ENCODE data around the gene ADAMTS17.
"Not testable (repeated sequence)": the region's sequence is repeated elsewhere in the genome, so short reads cannot be mapped to it uniquely, and the experiment has no call there.

The ADAMTS17 gene

DNA sequence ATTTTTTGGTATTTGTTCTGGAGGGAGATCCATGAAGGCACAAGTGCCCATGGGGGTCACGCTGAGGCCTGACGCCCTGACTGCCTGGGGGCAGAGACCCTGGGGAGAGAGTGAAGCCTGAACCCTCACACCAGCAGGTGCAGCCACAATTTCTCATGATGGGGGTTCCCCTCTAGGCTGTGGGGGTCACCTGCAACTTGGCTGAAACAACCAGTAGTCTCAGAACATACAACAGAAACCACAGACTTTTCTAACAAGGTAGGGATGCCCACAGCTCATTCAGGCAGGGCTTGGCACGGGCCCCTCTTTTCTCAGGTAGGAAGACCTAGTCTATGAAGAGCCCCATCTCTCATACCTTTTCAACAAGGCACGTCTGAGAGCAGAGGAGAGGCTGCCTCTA lies 245.1 kb downstream of the ADAMTS17 start:
- in situ Hi-C loops (cut with HindIII; ENCODE audit: low sequenced_read_pairs), result no loop called here

DNA sequence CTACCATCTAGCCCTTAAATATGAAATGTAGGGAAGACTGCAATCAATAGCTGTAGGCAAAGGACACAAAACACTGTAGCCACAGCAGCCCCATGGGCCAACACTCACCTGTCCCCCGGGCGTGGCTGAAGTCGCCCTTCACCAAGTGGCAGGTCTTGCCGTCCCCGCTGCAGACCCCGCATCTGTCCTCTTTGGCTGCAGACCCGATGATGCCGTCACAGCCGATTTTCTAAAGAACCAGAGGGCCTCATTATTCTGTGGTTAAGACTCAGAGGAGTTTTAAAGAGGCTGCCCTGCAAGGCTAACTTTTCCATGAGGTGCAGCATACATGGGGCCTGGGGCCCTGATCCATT lies 245.6 kb downstream of the ADAMTS17 start:
- in situ Hi-C loops (cut with HindIII; ENCODE audit: low sequenced_read_pairs), result no loop called here

DNA sequence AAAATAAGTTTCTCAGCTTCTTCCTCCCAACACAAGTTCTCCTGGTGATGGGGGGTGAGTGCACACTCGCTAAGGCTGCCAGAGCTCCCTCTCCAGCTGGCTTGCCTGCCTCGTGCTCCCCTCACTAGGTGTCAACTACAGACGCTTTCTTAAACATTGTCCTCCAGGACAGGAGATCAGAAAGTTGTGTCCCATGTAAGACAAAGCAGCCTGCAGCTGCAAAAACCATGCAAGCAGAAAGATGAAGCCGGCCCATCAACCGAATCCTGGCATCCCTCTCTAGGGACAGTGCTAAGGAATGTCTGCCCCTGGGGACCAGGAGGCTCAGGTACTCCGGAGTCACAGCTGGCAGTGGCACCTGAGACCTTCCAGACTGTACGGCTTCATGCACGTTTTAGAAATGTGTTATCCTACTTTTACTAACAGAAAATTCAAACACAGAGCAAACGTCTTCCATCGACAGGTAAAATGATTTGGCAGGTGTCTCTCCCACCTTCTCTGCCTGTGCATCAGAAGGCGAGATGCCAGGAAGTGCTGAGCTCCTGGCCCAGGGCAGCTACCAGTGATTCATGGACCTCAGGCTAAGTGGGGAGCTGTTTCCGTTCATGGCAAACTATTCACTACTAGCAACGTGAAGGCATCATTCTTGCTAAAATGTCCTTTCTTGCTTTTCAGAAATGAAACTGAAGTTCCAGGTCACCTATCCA lies 246.1 kb downstream of the ADAMTS17 start:
- in situ Hi-C loops (cut with HindIII; ENCODE audit: low sequenced_read_pairs), result no loop called here

DNA sequence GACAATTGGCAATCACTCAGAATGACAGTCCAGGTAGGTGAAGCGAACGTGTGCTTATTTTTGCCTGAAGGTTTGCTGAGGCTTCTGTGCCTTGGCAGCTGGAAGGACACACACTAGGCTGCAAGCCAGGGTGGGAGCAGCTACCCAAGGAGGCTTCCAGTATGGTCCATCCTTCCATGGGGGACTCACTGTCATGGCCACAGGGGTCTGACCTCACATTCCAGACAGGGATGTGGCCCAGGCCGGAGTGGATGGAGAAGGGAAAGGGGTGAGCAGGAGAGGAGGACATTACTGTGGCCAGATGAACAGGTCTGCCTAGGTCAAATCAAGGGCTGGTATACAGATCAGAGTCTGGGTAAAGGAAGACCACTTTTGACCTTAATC lies 247.7 kb downstream of the ADAMTS17 start:
- in situ Hi-C loops (cut with HindIII; ENCODE audit: low sequenced_read_pairs), result no loop called here

DNA sequence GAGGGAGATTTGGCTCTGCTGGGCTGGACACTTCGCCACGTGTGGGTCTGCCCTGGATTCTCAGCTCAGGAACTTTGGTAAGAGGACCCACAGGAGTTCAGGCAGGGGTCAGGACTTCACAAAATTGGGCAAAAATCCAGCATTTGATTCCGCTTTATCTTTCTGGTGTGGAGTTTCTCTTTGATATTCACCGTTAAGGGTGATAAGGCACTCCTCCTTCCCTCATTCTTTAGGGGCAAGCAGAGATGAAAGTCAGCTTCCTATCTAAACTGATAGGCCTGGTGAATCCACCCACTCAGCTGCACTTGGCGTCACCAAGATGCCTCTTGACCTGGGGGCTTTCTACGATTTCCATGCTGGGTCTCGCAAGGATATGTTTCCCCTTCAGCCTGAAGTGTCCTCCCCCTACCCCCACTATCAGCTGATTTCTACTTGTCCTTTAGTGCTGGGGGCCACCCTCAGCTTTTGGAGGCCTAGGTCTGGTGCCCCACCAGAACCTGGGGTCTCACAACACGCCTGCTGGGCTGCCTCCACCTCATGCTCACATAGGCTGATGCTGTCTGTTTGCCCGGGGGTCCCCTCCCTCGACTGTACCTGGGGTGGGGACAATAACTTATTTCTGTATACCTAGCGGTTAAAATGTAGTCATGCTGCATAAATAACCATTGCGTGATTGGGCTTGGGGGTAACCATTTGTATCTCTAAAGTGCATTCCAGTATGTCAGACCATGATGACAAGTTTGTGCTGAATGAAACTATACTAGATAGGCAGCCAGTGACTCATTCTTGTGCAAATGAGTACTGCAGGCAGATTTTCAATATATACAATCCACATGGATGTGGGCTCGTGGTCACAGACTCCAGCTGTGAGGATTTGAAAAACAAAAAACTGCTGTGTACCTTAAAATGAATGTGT lies 248.3 kb downstream of the ADAMTS17 start:
- in situ Hi-C loops (cut with HindIII; ENCODE audit: low sequenced_read_pairs), result no loop called here

DNA sequence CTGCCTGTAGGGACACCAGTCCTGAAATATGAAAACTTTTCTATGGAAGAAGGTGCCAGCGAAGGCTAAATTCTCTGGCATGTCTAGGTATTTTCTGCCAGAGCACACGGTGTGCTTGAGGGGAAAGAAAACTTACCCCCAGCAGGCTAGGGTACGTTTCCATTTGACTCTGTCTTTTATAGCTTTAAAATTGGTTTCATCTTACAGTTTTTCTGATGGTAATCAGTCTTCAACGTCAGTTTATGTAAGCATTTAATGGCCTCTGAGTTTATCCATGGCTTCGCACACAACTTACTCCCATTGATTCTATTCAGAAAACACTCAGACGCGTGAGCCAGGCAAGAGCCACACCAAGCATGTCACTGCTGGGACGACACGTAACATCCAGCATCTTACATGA lies 249.7 kb downstream of the ADAMTS17 start:
- in situ Hi-C loops (cut with HindIII; ENCODE audit: low sequenced_read_pairs), result no loop called here

DNA sequence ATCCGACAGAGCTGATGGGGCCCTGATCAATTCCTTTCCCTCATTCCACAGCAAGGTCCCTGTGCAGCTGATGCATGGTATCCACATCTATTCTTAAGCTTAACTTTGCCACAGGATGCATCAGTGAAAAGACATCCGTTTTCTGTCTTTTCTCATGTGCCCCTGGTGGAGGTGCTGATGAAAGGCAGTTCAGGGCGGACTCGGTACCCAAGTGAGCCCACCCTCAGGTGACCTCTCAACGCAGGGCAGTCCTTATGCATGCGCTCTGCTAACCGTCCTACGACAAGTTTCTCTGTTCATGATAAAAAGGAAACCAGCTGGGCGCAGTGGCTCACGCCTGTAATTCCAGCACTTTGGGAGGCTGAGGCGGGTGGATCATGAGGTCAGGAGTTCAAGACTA lies 251.4 kb downstream of the ADAMTS17 start:
- in situ Hi-C loops (cut with HindIII; ENCODE audit: low sequenced_read_pairs), result no loop called here

DNA sequence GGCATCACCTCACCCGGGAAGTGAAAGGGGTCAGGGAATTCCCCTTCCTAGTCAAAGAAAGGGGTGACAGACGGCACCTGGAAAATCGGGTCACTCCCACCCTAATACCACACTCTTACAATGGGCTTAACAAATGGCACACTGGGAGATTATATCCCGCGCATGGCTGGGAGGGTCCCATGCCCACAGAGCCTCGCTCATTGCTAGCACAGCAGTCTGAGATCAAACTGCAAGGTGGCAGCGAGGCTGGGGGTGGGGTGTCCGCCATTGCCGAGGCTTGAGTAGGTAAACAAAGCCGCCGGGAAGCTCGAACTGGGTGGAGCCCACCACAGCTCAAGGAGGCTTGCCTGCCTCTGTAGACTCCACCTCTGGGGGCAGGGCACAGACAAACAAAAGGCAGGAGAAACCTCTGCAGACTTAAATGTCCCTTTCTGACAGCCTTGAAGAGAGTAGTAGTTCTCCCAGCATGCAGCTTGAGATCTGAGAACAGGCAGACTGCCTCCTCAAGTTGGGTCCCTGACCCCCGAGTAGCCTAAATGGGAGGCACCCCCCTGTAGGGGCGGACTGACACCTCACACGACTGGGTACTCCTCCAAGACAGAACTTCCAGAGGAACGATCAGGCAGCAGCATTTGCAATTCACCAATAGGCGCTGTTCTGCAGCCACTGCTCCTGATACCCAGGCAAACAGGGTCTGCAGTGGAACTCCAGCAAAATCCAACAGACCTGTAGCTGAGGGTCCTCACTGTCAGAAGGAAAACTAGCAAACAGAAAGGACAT lies 257.5 kb downstream of the ADAMTS17 start:
- in situ Hi-C loops (cut with HindIII; ENCODE audit: low sequenced_read_pairs), result not testable (repeated sequence)

DNA sequence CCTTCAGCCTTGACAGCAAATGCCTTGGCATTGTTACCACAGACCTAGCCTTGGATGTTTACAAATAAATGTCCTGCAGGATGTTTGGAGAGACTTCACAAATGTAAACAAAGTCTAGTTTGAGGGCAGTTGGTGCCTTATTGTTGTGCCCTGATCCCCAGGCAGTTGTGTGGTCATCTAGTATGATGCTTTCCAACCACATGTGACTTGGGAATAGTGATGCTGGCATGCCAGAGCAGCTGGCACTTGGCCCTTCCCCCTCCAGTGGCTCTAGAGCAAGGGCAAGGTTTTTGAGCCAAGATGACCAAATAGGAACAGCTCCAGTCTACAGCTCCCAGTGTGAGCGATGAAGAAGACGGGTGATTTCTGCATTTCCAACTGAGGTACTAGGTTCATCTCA lies 258.2 kb downstream of the ADAMTS17 start:
- in situ Hi-C loops (cut with HindIII; ENCODE audit: low sequenced_read_pairs), result no loop called here

DNA sequence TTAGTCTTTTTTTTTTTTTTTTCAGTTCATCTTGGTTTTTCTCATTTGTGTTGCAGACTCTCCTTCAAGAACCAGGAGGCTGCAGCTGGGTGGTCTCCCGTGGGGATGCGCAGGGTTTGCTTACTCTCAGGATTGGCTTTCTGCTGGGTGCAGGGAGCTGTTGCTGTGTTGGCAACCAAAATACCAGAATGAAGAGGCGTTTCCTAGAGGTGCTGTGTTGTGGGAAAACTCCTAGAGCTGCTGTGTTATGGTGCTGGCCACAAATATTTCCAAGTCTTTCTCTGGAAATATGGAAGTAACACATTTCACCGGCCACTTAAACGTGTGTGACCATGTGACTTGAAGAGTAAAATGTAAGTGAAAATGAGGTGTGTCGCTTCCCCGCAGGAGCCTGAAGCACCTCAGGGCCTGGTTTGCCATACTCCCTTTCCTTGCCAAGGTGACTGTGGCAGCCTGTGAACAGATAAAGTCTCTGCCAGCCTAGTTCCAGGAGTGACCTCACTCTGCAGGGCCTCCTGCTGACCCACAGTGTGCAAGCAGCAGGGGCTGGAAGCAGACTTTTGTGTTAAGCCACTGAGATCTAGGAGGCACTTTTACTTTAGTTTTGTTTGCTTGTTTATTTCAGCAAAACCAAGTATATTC lies 258.9 kb downstream of the ADAMTS17 start:
- in situ Hi-C loops (cut with HindIII; ENCODE audit: low sequenced_read_pairs), result no loop called here

DNA sequence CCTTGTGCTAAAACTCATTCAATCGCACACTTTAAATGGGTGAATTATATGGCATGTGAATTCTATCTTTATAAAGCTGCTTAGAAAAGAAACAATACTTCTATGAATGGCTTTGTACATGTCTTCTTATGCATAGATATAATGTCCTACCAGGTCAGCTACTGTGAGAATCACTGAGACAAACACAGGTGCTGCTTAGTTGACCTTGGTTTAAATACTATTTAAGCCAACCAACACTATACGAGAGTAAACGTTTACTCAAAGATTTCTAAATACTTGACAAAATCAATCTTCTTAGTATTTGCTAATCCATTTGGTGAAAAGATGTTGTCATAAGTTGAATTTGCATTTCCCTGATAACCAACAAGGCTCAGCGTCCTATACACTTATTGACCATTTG lies 260.3 kb downstream of the ADAMTS17 start:
- in situ Hi-C loops (cut with HindIII; ENCODE audit: low sequenced_read_pairs), result no loop called here

DNA sequence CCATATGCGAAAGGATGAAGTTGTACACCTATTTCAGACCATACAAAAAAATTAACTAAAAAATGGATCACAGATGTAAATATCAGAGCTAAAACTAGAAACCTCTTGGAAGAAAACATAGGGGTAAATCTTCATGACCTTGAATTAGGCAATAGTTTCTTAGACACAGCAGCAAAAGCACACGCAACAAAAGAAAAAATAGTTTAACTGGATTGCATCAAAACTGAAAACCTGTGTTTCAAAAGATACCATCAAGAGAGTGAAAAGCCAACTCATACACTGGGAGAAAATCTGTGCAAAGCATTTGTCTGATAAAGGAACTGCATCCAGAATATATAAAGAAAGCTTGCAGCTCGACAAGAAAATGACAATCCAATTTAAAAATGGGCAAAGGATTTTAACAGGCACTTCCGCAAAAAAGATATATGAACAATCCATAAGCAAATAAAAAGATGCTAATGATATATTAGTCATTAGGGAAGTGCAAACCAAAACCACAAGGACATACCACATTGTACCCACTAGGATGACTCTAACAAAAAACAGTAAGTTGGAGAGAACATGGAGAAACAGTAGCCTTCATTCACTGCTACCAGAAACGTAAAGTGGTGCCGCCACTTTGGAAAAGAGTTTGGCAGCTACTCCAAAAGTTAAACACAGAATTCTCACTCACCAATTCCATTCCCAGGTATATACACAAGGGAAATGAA lies 263.1 kb downstream of the ADAMTS17 start:
- in situ Hi-C loops (cut with HindIII; ENCODE audit: low sequenced_read_pairs), result no loop called here

DNA sequence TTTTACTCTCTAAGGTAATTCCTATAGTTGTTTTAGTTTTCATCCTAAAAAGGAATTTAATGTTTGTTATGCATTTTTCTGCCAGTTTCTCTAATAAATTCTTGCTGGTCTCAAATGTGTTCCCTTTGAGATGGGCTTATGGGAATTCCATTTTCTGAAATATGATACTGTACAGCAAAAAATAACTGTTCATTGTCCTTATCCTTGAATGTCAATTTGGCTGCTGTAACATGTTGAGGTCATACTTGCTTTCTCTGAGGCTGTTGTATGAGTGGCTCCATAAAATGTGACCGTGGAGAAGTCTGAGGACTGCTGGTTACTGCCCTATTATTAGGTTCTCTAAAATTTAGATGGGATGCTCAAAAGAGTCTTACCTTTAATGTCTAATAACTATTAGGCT lies 266.5 kb downstream of the ADAMTS17 start:
- in situ Hi-C loops (cut with HindIII; ENCODE audit: low sequenced_read_pairs), result no loop called here

DNA sequence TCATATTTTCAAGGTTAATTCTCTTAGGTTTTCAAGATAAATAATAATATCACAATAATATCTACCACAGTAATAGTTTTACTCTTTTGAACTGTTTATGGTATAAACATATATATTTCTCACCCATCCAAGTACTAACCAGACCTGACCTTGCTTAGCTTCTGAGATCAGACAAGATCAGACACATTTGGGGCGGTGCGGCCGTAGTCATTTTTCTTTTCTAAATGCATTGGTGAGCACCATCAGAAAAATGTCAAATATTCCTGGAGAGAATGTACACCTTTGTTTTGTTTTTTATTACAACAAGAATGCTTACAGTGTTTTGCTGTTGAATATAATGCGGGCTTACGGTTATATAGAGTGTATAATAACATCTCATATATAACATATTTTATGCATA lies 267.8 kb downstream of the ADAMTS17 start:
- in situ Hi-C loops (cut with HindIII; ENCODE audit: low sequenced_read_pairs), result no loop called here

DNA sequence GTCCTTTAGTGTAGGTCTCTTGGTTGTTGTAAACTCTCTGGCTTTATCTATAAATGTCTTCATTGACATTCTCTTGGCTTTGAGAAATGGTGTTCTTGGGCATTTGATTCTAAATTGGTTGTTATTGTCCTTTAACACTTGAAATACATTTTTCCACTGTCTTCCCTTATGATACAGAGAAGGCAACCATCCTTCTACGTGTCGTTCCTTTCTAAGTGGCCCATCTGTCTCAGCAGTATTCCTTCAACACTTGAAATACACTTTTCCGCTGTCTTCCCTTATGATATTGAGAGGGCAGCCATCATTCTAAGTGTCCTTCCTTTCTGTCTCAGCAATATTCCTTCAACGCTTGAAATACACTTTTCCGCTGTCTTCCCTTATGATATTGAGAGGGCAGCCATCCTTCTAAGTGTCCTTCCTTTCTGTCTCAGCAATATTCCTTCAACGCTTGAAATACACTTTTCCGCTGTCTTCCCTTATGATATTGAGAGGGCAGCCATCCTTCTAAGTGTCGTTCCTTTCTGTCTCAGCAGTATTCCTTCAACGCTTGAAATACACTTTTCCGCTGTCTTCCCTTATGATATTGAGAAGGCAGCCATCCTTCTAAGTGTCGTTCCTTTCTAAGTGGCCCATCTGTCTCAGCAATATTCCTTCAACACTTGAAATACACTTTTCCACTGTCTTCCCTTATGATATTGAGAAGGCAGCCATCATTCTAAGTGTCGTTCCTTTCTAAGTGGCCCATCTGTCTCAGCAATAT lies 275.1 kb downstream of the ADAMTS17 start:
- in situ Hi-C loops (cut with HindIII; ENCODE audit: low sequenced_read_pairs), result not testable (repeated sequence)

DNA sequence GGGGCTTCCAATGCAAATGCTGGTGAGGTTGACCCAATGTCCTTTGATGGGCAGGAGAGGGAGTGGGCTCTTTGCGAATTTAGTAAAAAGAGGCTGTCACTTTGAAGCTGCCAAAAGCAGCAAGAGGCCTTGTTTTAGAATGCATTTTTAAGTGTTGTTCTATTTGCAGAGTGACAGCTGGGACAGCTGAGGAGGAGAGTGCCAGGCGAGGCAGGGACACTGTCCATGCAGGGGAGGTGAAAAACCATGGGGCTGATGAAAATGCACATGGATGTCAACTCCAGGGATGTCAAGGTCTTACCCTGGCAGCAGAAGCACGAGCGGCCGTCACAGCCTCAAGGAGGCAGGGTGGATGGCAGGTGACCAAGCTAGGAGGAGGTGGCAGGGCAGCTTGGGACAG lies 279.8 kb downstream of the ADAMTS17 start:
- in situ Hi-C loops (cut with HindIII; ENCODE audit: low sequenced_read_pairs), result no loop called here

DNA sequence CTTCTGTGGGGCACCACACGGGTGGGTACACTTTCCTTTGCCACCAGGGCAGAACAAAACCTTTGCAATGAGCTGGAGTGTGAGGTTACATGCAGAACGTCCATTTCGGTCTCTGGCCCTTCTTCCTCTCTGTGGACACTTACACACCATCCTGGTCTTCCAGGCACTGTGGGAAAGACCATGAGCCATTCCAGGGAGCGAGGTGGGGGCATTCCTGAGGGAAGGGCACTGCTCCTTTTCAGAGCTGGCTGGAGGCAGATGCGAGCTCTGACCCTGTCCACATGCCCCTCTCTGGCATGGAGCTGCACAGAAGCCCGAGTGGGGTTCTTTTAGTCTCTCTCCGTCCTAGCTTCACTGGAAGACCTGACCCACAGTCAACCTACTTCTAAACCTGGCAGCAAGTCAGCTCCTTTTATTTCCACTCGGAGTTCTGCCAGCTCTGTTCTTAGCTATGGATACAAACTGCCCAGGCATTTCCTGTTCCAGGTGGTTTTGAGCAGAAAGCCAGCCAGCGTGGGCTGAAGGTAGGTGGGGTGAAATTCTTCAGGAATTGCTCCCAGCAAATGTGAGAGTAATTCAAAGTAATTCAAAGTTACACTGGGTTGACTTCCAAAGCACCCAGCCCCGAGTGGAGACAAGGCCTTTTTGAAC lies 281.4 kb downstream of the ADAMTS17 start:
- in situ Hi-C loops (cut with HindIII; ENCODE audit: low sequenced_read_pairs), result no loop called here

DNA sequence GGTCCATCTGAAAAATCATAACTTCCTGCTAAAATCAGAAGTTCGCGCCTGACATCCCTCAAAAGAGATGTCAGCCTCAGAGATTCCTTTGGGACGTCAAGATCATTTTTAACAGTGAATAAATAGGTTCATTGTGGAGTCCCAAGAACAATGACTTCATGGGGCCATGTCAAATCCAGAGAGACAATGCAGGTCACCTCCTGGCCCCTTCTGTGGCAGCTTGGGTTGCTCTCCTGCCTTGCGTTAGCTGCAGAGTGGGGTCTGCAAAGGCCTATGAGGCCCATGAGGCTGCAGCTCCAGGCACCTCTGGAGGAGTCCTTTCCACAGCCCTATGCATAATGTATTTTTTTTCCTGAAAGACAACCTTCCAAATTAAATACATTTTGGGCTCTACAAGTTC lies 282.3 kb downstream of the ADAMTS17 start:
- in situ Hi-C loops (cut with HindIII; ENCODE audit: low sequenced_read_pairs), result no loop called here

DNA sequence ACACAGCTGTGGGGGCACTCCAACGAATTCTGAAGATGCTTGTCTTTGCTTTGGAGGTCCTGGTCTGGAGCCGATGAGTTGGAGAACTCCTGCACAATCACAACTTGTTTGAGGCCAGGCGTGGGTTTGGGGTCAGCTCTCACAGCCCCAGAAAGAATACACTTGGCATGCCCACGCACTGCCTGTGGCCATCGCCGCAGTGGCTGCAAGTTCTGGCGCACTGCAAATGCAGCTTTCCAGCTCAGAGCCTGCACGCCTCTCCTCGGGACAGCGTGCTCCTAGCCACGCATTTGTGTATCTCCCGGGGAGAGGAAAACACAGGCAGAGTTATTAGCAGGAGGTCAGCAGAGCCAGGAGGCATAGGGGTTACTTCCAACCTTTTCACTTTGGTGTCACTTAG lies 282.7 kb downstream of the ADAMTS17 start:
- in situ Hi-C loops (cut with HindIII; ENCODE audit: low sequenced_read_pairs), result no loop called here
